ENCODE measurements around the gene UBASH3B.

GRCh38 chr11:122750049-122750448 lies 94.5 kb downstream of the UBASH3B start:
- TF ChIP-seq CTCF (IDR thresholded peaks at IDR 0.05; ENCODE audit: insufficient read depth, low read depth, low read length) (no peak), EZH2 (IDR thresholded peaks at IDR 0.05; ENCODE audit: insufficient read depth, low read length) (no peak)
